ENCODE results near the gene ATIC. TPM values are rescaled to one million over a fixed set of nuclear protein-coding genes. Genes with fewer than 3 reads are reported as not detected.

ATIC gene
- polyA plus RNA-seq, 2 of the 4 experiments (the other 2 are of a cell fraction), result 298 to 328 TPM

DNA sequence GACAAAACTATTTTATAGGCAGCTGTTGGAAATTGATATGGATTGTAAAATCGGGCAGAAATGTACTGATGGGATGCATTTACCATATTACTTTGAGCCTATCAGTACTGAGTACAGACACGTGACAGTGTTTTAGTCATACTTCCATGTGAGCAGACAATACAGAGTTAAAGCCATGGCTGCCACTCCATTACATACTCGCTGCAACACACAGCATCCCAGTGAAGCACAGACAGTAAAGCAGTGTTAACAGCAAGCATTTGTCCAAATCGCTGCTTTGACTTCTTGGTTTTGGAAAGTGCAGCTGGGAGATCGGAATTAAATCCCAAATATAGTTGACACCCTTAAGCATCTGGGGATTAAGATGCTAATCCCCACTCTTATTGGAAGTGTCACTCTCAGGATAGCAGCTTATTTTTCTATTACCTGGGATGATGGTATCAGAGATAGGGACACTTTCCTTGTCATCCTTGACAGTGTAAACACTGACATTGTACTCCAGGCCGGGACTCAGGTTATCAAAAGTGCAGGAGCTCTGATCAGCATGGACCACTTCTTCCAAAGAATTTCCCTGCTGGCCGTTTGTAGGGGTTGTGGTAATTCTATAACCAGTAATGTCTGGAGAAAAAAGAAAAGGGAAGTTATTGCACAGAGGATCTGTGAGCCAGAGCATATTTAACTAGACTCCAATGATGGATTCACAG, 82.4 kb downstream of the ATIC start:
- ChIA-PET POLR2A (no interaction called here), CTCF (interaction anchor here (1.5 kb wide), 1 partner anchor 15 kb away, joined by 4 read pairs; no protein-coding TSS in a partner anchor)
- WGBS (ENCODE audit: missing lambda C conversion rate), result 75% methylated on average over 7 of the region's 7 CpGs
- H3K9me3 ChIP-seq, result no peaks in the 10 kb centered on the region
- H3K4me1 ChIP-seq, result peaks cover 30% of the 10 kb centered on the region
- no peak overlapping the region for H3K4me2 ChIP-seq
- DNase-seq (ENCODE audit: low read depth in 1 of 2, low spot score in 1 of 2) (no peak), FAIRE-seq (no peak), ATAC-seq (no peak)
- no peak overlapping the region for H3K4me3 ChIP-seq
- H3K27ac ChIP-seq, result no peak overlapping the region
- TF ChIP-seq EHF (CRISPR knock-in tag; IDR thresholded peaks at IDR 0.05) (no peak), ESRRA (IDR thresholded peaks at IDR 0.05; ENCODE audit: borderline replicate concordance, low read length) (no peak), EP300 (IDR thresholded peaks at IDR 0.05) (no peak), ZSCAN20 (CRISPR knock-in tag; IDR thresholded peaks at IDR 0.05) (no peak), MYC (IDR thresholded peaks at IDR 0.05; ENCODE audit: borderline replicate concordance, low read length) (no peak), CEBPB (IDR thresholded peaks at IDR 0.05) (no peak), FOSB (CRISPR knock-in tag; IDR thresholded peaks at IDR 0.05) (no peak), POLR2A (IDR thresholded peaks at IDR 0.05; ENCODE audit: low read length) (no peak), FOXS1 (CRISPR knock-in tag; IDR thresholded peaks at IDR 0.05) (no peak), CBX2 (IDR thresholded peaks at IDR 0.05; ENCODE audit: borderline replicate concordance, low read depth) (no peak), ZNF302 (CRISPR knock-in tag; IDR thresholded peaks at IDR 0.05) (no peak)
- TF ChIP-seq, protein P1, sequence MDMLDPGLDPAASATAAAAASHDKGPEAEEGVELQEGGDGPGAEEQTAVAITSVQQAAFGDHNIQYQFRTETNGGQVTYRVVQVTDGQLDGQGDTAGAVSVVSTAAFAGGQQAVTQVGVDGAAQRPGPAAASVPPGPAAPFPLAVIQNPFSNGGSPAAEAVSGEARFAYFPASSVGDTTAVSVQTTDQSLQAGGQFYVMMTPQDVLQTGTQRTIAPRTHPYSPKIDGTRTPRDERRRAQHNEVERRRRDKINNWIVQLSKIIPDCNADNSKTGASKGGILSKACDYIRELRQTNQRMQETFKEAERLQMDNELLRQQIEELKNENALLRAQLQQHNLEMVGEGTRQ (IDR thresholded peaks at IDR 0.05), result no peak
- TF ChIP-seq, protein P2, sequence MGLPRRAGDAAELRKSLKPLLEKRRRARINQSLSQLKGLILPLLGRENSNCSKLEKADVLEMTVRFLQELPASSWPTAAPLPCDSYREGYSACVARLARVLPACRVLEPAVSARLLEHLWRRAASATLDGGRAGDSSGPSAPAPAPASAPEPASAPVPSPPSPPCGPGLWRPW (IDR thresholded peaks at IDR 0.05), result no peak

DNA sequence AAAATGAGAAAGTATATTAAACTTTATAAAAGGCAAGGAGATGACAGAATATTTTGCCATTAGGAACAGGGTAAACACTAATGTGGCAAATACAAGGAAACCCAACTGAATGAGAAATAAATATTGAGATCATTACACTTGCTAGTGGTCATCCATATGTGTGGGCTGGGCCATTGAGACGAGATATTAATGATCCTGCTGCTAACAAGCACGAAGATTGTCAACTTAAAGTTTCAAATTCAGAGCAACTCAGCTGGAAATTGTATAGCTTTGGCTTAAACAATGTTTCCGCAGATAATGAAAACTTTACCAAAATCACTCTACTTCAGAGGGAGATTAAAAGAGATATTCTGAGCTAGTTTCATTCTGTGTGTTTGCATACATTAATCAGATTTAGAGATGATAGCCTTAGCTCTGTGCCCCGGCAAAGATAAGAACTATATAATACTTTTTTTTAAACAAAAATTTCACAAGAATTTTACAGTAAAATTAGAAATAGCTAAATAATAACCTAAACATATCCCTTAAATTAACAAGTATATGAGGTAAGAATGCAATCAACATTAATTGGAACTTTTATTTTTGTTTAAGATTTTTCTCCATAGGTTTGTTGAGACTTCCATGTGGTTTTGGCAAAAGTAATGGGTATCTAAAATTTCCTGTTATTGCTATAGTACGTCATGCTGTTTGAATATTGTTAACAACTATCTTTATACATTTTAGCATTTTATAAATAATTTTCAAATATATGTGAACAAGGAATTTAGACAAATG, 84.0 kb downstream of the ATIC start:
- Histone ChIP-seq H3K4me3 (no peak overlapping the region), H3K9me3 (no peaks in the 10 kb centered on the region), H3K4me1 (peaks cover 30% of the 10 kb centered on the region), H3K4me2 (peak overlapping the region; percentile 44; the same call in 1 of the 3 replicates), H3K27ac (no peak overlapping the region)
- ATAC-seq (no peak), DNase-seq (ENCODE audit: low read depth in 1 of 2, low spot score in 1 of 2) (no peak), FAIRE-seq (no peak)
- POLR2A ChIA-PET, result no interaction called here
- 75% methylated on average over 5 of the region's 5 CpGs for WGBS (ENCODE audit: missing lambda C conversion rate)
- TF ChIP-seq, protein P3, sequence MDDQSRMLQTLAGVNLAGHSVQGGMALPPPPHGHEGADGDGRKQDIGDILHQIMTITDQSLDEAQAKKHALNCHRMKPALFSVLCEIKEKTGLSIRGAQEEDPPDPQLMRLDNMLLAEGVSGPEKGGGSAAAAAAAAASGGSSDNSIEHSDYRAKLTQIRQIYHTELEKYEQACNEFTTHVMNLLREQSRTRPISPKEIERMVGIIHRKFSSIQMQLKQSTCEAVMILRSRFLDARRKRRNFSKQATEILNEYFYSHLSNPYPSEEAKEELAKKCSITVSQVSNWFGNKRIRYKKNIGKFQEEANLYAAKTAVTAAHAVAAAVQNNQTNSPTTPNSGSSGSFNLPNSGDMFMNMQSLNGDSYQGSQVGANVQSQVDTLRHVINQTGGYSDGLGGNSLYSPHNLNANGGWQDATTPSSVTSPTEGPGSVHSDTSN (IDR thresholded peaks at IDR 0.05), result no peak
- TF ChIP-seq ZFP36 (IDR thresholded peaks at IDR 0.05; ENCODE audit: borderline replicate concordance, partially characterized antibody) (no peak), ZNF302 (CRISPR knock-in tag; IDR thresholded peaks at IDR 0.05) (no peak), ZC3H11A (IDR thresholded peaks at IDR 0.05) (no peak), JUNB (IDR thresholded peaks at IDR 0.05) (no peak), MAZ (IDR thresholded peaks at IDR 0.05; ENCODE audit: borderline replicate concordance, low read depth, low read length) (no peak), NR3C1 (IDR thresholded peaks at IDR 0.05) (no peak), RCOR1 (IDR thresholded peaks at IDR 0.05; ENCODE audit: low read depth, low read length) (no peak), FOSB (CRISPR knock-in tag; IDR thresholded peaks at IDR 0.05) (no peak)
- TF ChIP-seq, protein P4, sequence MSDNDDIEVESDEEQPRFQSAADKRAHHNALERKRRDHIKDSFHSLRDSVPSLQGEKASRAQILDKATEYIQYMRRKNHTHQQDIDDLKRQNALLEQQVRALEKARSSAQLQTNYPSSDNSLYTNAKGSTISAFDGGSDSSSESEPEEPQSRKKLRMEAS (IDR thresholded peaks at IDR 0.05), result no peak
- CTCF ChIA-PET, result interaction anchor here (0.9 to 1.5 kb wide), 3 partner anchors 13 to 536 kb away, joined by 3 to 4 read pairs (median 3); no protein-coding TSS in a partner anchor

Measured in A549 (cell line).